HCT116 (cell line): ENCODE measurements around the gene ESPNL. TPM values are rescaled to one million over a fixed set of nuclear protein-coding genes. Genes with fewer than 3 reads are reported as not detected.

Source experiments
- ATAC-seq: fragments of 200-7000 bp; cut with Tn5 transposase; 2 replicates; pipeline ENCODE4 v1.9.1; 2020; ENCODE audit warnings: mild to moderate bottlenecking, moderate library complexity
- BruUV-seq: library from RNA; stranded (reverse); fragments of 400-500 nt; replicated peaks from 2 replicates; lab custom pipeline; 2021; lab: Mats Ljungman, UMichigan
- CTCF ChIA-PET: fragments of 300-600 bp; sonication (Branson Sonifier 250); formaldehyde crosslinking; loops from one replicate; lab custom pipeline; 2021; ENCODE audit warnings: antibody characterized with exemption; lab: Charles Lee
- POLR2A ChIA-PET: fragments of 300-600, 350-600 bp; sonication (Branson Sonifier 250); formaldehyde crosslinking; loops from one replicate; lab custom pipeline; 2021; ENCODE audit warnings: antibody characterized with exemption; lab: Charles Lee
- RAD21 ChIA-PET, 2 experiments: fragments of 300-600 bp; sonication (Branson Sonifier 250); formaldehyde crosslinking; loops; one replicate each; lab custom pipeline; 2023; ENCODE audit warnings: low total read pairs in 2 of 2; ENCODE audit not compliant: uncharacterized antibody in 2 of 2, unreplicated experiment in 2 of 2, low non-redundant PET in 1 of 2; lab: Charles Lee
- DNase-seq: peaks from one replicate; pipeline ENCODE4 v3.0.0-alpha.2; 2010; ENCODE audit warnings: low read depth, low spot score
- H2AFZ ChIP-seq: fragments of 200-600 bp; shearing (Covaris generic), sonication (generic); 2 replicates; pipeline ENCODE4 v1.6.1; 2017; ENCODE audit warnings: low read depth, mixed run types, mixed read lengths, antibody characterized with exemption, low read length; ENCODE audit not compliant: poor library complexity, severe bottlenecking
- H3K27ac ChIP-seq: 2 replicates; pipeline ENCODE4 v1.5.1; 2012; ENCODE audit warnings: low read depth, low read length
- H3K27me3 ChIP-seq: fragments of 200-600 bp; sonication (generic); 2 replicates; pipeline ENCODE4 v1.6.1; 2016; ENCODE audit warnings: mixed run types, low read length, mixed read lengths; ENCODE audit not compliant: insufficient read depth
- H3K36me3 ChIP-seq, 2 experiments: fragments of 200-500 bp in 1 of 2; fragments of 200-600 bp in 1 of 2; sonication (Bioruptor generic) in 1 of 2; sonication (generic) in 1 of 2; 2 replicates each; pipeline versions ENCODE4 v1.5.1 to v1.6.1; 2014 to 2016; ENCODE audit warnings: low read length in 2 of 2, inconsistent platforms in 1 of 2, mixed read lengths in 1 of 2, mixed run types in 1 of 2; ENCODE audit not compliant: insufficient read depth in 2 of 2, control insufficient read depth in 1 of 2
- H3K4me1 ChIP-seq, 2 experiments: fragments of 200-600 bp in 1 of 2; sonication (generic) in 1 of 2; 2 replicates each; pipeline versions ENCODE4 v1.5.1 to v1.6.1; 2012 to 2017; ENCODE audit warnings: low read length in 2 of 2, inconsistent platforms in 1 of 2, mild to moderate bottlenecking in 1 of 2, mixed read lengths in 1 of 2, mixed run types in 1 of 2, moderate library complexity in 1 of 2; ENCODE audit not compliant: insufficient read depth in 2 of 2, control insufficient read depth in 1 of 2
- H3K4me2 ChIP-seq: fragments of 200-600 bp; sonication (generic); 2 replicates; pipeline ENCODE4 v1.6.1; 2017; ENCODE audit warnings: mixed run types, low read length, mixed read lengths
- H3K4me3 ChIP-seq, 2 experiments: fragments of 200-600 bp in 1 of 2; sonication (generic) in 1 of 2; replicated peaks in 1 of 2; 2 replicates each; pipeline ENCODE4 v1.5.1; 2011 to 2016; ENCODE audit warnings: low read length in 2 of 2, control low read depth in 1 of 2, low read depth in 1 of 2, mild to moderate bottlenecking in 1 of 2, mixed read lengths in 1 of 2, mixed run types in 1 of 2
- H3K79me2 ChIP-seq: fragments of 200-600 bp; sonication (generic); 2 replicates; pipeline ENCODE4 v1.6.1; 2017; ENCODE audit warnings: mild to moderate bottlenecking, mixed run types, low read length, moderate library complexity, mixed read lengths; ENCODE audit not compliant: insufficient read depth
- H3K9ac ChIP-seq: fragments of 200-600 bp; sonication (generic); 2 replicates; pipeline ENCODE4 v1.6.1; 2016; ENCODE audit warnings: low read length, mixed read lengths
- H3K9me2 ChIP-seq: fragments of 200-600 bp; sonication (generic), shearing (Covaris generic); 2 replicates; pipeline ENCODE4 v1.6.1; 2017; ENCODE audit warnings: mixed run types, mild to moderate bottlenecking, moderate library complexity; ENCODE audit not compliant: insufficient read depth
- H3K9me3 ChIP-seq, 2 experiments: fragments of 200-500 bp in 1 of 2; fragments of 200-600 bp in 1 of 2; sonication (Bioruptor generic) in 1 of 2; sonication (generic) in 1 of 2; 2 replicates each; pipeline ENCODE4 v1.6.1; 2014 to 2017; ENCODE audit warnings: low read length in 2 of 2, mixed read lengths in 2 of 2, inconsistent platforms in 1 of 2, low read depth in 1 of 2, mild to moderate bottlenecking in 1 of 2, mixed run types in 1 of 2, moderate library complexity in 1 of 2; ENCODE audit not compliant: control insufficient read depth in 1 of 2, insufficient read depth in 1 of 2
- H4K20me1 ChIP-seq: fragments of 200-600 bp; sonication (generic), shearing (Covaris generic); 2 replicates; pipeline ENCODE4 v1.6.1; 2017; ENCODE audit warnings: mixed run types, mild to moderate bottlenecking, moderate library complexity; ENCODE audit not compliant: insufficient read depth
- CEBPB ChIP-seq: IDR thresholded peaks from 2 replicates; pipeline ENCODE4 v1.6.1; 2012; ENCODE audit warnings: low read depth
- JUND ChIP-seq: IDR thresholded peaks from 2 replicates; pipeline ENCODE4 v1.6.1; 2012
- SIN3A ChIP-seq: IDR thresholded peaks from 2 replicates; pipeline ENCODE4 v1.6.1; 2012; ENCODE audit warnings: low read depth
- SRF ChIP-seq: IDR thresholded peaks from 2 replicates; pipeline ENCODE4 v1.6.1; 2012; ENCODE audit warnings: low read depth
- intact Hi-C: fragments of 100-400 bp; cut with micrococcal nuclease; formaldehyde crosslinking; loops from 2 replicates; pipeline ENCODE4 v1.10.0; 2022
- total RNA-seq: library from RNA; stranded (reverse); gene quantifications from one replicate; pipeline ENCODE4 v1.2.1, GENCODE V29; 2021; ENCODE audit not compliant: unreplicated experiment
- TF ChIP-seq, protein P1 (sequence below): IDR thresholded peaks from 2 replicates; pipeline ENCODE4 v1.6.1; 2012
- TF ChIP-seq, protein P2 (sequence below), 3 experiments: fragments of 200-600 bp in 1 of 3; sonication (generic) in 1 of 3; IDR thresholded peaks in 2 of 3; conservative IDR thresholded peaks in 1 of 3; 2 replicates each; pipeline ENCODE4 v1.5.1; 2012 to 2017; ENCODE audit warnings: low read depth in 2 of 3, low read length in 2 of 3, antibody characterized with exemption in 1 of 3, borderline replicate concordance in 1 of 3, control low read depth in 1 of 3, mild to moderate bottlenecking in 1 of 3, mixed read lengths in 1 of 3, mixed run types in 1 of 3, moderate library complexity in 1 of 3; ENCODE audit not compliant: insufficient read depth in 1 of 3

ESPNL gene
- total RNA-seq, 1 experiment from 2014 or later: 0.22 TPM

DNA sequence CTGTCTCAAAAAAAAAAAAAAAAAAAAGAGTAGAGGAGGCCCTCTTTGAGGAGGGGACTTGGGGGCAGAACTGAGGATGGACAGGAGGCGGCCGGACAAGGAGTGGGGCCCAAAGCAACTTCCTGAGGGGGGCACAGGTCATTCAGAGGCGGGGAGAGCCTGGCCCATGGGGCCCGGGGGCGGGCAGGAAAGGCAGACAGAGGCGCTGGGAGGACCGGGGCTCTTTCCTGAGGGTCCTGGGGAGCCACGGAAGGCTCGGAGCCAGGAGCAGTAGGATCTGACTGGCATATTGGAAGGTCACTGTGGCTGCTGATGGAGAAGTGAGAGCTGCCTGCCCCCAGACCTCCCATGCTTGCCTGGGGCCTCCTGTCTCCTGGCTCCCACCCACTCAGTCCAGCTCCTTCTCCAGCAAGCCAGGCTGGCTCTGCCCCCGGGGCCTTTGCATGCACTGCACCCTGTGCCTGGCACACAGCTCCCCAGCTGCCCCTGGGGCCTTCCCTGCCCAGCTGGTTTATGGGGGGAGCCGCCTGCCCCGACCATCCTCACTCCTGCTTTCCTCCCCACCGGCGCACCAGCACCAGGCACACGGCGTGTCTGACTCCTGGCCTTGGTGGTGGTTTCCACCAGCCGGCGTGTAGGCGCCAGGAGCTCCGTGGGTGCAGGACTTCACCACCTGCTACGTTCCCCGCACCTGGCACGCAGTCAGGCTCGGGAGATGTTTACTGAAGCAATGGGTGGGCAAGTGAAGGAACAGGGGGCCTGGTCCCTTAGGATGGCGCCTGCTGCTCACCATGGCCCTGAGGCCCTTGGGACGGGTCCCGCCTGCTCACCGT lies 5.6 kb downstream of the ESPNL start:
- ChIA-PET RAD21 (no interaction called here), POLR2A (no interaction called here)

DNA sequence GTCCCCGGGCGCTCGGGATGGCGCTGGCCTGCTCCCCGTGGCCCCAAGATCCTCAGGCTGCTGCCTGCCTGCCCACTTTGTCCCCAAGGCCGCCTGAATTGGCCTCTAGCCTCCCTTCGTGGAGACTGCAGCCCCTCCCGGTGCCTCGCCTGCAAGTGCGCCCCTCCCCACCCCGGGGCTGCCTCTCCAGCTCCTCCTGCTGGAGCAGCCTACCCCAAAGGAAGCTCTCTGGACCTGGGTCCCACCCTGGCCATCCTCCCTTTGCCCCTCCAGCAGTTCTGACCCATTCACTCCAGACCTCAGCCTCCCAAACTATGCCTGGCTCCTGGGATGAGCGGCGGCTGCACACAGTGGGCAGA lies 6.2 kb downstream of the ESPNL start:
- no TSS peak for BruUV-seq
- Histone ChIP-seq H3K27me3 (no peaks in the 10 kb centered on the region), H4K20me1 (no peaks in the 10 kb centered on the region), H3K4me1 (peaks cover 0 to 3% of the 10 kb centered on the region in 2 experiments; a peak in 1 of 4 replicates), H3K27ac (no peak overlapping the region; the same call in 1 of the 2 replicates), H3K9me2 (no peaks in the 10 kb centered on the region), H3K36me3 (no peaks in the 10 kb centered on the region), H3K9me3 (no peaks in the 10 kb centered on the region), H2AFZ (no peak overlapping the region), H3K4me3 (no peak overlapping the region), H3K79me2 (no peaks in the 10 kb centered on the region), H3K4me2 (no peak overlapping the region), H3K9ac (no peak overlapping the region)
- ATAC-seq: 0 out of 2 replicates have a peak, but pooled peaks have one; percentile 12
- TF ChIP-seq, protein P1, sequence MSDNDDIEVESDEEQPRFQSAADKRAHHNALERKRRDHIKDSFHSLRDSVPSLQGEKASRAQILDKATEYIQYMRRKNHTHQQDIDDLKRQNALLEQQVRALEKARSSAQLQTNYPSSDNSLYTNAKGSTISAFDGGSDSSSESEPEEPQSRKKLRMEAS: no peak
- TF ChIP-seq, protein P2, sequence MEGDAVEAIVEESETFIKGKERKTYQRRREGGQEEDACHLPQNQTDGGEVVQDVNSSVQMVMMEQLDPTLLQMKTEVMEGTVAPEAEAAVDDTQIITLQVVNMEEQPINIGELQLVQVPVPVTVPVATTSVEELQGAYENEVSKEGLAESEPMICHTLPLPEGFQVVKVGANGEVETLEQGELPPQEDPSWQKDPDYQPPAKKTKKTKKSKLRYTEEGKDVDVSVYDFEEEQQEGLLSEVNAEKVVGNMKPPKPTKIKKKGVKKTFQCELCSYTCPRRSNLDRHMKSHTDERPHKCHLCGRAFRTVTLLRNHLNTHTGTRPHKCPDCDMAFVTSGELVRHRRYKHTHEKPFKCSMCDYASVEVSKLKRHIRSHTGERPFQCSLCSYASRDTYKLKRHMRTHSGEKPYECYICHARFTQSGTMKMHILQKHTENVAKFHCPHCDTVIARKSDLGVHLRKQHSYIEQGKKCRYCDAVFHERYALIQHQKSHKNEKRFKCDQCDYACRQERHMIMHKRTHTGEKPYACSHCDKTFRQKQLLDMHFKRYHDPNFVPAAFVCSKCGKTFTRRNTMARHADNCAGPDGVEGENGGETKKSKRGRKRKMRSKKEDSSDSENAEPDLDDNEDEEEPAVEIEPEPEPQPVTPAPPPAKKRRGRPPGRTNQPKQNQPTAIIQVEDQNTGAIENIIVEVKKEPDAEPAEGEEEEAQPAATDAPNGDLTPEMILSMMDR (IDR thresholded peaks at IDR 0.05 in 2 of 3, conservative IDR thresholded peaks at IDR 0.05 in 1 of 3; ENCODE audit: borderline replicate concordance in 1 of 3, insufficient read depth in 1 of 3, low read depth in 2 of 3, low read length in 2 of 3): 0 out of 6 replicates have a peak, but pooled peaks of 1 of the 3 experiments have one; percentile 12
- ChIA-PET RAD21 (no interaction called here), CTCF (interaction anchor here (1.0 kb wide), 1 partner anchor 183 kb away, joined by 3 read pairs; no protein-coding TSS in a partner anchor), POLR2A (no interaction called here)
- intact Hi-C loops: no loop called here
- no peak for DNase-seq

More for the DNA sequence above, 5.6 kb downstream of the ESPNL start:
- H3K4me1 ChIP-seq: peaks cover 0 to 3% of the 10 kb centered on the region in 2 experiments; a peak in 1 of 4 replicates
- BruUV-seq: no TSS peak
- H3K27me3 ChIP-seq: no peaks in the 10 kb centered on the region
- intact Hi-C loops: no loop called here
- TF ChIP-seq JUND: no peak
- TF ChIP-seq CEBPB: no peak
- no peak for TF ChIP-seq SRF
- TF ChIP-seq SIN3A: no peak
- DNase-seq: no peak
- H3K4me3 ChIP-seq: no peak overlapping the region
- no peak overlapping the region for H3K9ac ChIP-seq
- H3K9me3 ChIP-seq: no peaks in the 10 kb centered on the region
- H3K4me2 ChIP-seq: no peak overlapping the region
- no peaks in the 10 kb centered on the region for H3K9me2 ChIP-seq
- no peaks in the 10 kb centered on the region for H3K36me3 ChIP-seq
- H4K20me1 ChIP-seq: no peaks in the 10 kb centered on the region
- H2AFZ ChIP-seq: no peak overlapping the region
- ATAC-seq: 0 out of 2 replicates have a peak, but pooled peaks have one; percentile 2
- H3K27ac ChIP-seq: no peak overlapping the region; the same call in 1 of the 2 replicates
- H3K79me2 ChIP-seq: no peaks in the 10 kb centered on the region
- CTCF ChIA-PET: interaction anchor here (1.0 kb wide), 1 partner anchor 183 kb away, joined by 3 read pairs; no protein-coding TSS in a partner anchor
